ENCODE results near the gene PDE6B.

GRCh38 chr4:687971-688853 lies 62.8 kb downstream of the PDE6B start:
- no peak for TF ChIP-seq CTCF (IDR thresholded peaks at IDR 0.05; ENCODE audit: insufficient read depth, low read length, poor library complexity, severe bottlenecking)
- TF ChIP-seq EZH2phosphoT487 (conservative IDR thresholded peaks at IDR 0.05; ENCODE audit: low read length): no peak
